Esophagus muscularis mucosa (tissue), 4 donors: Measurements from ENCODE around the gene TENT5C.

ENCODE experiments used
- EP300 ChIP-seq: sonication (generic); formaldehyde crosslinking; IDR thresholded peaks from one replicate; pipeline ENCODE4 v1.6.1; 2017; ENCODE audit warnings: antibody characterized with exemption
- POLR2AphosphoS5 ChIP-seq, 2 donors: sonication (generic); formaldehyde crosslinking; IDR thresholded peaks; one replicate each; pipeline ENCODE4 v1.6.1; 2017; ENCODE audit warnings: antibody characterized with exemption in 2 of 2
- TF ChIP-seq, protein P1 (sequence below), 3 experiments: fragments of 200-600 bp in 2 of 3; fragments of 450-650 bp in 1 of 3; sonication (generic) in 2 of 3; IDR thresholded peaks; one replicate each; pipeline ENCODE4 v1.5.1; 2017 to 2019; ENCODE audit warnings: antibody characterized with exemption in 3 of 3, mild to moderate bottlenecking in 2 of 3, moderate library complexity in 1 of 3

DNA sequence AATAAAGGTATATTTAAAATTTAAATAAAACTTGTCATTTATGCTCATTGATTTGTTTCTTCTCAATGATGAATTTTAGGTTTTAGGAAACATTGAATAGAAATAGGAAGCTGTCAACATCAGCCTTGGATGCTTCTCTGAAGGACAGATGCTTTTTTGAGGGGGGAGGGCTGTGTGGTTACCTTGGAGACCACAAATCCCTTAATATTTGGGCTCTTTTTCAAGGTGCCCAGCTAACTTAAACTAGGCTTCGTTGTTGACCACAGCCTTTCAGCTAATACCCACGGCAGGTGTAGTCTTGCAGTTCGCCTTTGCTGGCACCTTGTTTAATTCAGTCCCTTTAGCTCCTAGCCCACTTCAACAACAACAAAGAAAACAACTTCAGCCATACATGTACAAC is 22.5 kb downstream of the TENT5C start:
- TF ChIP-seq POLR2AphosphoS5 (IDR thresholded peaks at IDR 0.05) = no peak
- TF ChIP-seq, protein P1, sequence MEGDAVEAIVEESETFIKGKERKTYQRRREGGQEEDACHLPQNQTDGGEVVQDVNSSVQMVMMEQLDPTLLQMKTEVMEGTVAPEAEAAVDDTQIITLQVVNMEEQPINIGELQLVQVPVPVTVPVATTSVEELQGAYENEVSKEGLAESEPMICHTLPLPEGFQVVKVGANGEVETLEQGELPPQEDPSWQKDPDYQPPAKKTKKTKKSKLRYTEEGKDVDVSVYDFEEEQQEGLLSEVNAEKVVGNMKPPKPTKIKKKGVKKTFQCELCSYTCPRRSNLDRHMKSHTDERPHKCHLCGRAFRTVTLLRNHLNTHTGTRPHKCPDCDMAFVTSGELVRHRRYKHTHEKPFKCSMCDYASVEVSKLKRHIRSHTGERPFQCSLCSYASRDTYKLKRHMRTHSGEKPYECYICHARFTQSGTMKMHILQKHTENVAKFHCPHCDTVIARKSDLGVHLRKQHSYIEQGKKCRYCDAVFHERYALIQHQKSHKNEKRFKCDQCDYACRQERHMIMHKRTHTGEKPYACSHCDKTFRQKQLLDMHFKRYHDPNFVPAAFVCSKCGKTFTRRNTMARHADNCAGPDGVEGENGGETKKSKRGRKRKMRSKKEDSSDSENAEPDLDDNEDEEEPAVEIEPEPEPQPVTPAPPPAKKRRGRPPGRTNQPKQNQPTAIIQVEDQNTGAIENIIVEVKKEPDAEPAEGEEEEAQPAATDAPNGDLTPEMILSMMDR (IDR thresholded peaks at IDR 0.05) = no peak
- no peak for TF ChIP-seq EP300
